ENCODE data around the gene ZNF879.

ZNF879 gene

GRCh38 chr5:179023528-179024189 is at the start of gene ZNF879:
ZNF879 (plus strand) TSS chr5:179023804; CDS start chr5:179025005, 1,201 bp downstream.
- DNase-seq (ENCODE audit: low spot score): peak; percentile 59

GRCh38 chr5:178981381-178981780 is 42.2 kb upstream of the ZNF879 start:
- no peak for DNase-seq (ENCODE audit: low spot score)
- in situ Hi-C loops (cut with MboI; ENCODE audit: low pct_unique_long_range_greater_than_20kb, low sequenced_read_pairs, unreplicated experiment): no loop called here
- no peak for TF ChIP-seq CTCF (IDR thresholded peaks at IDR 0.05; ENCODE audit: extremely low read depth, insufficient read depth, missing control alignments)

More at GRCh38 chr5:179023528-179024189, at the start of gene ZNF879:
- in situ Hi-C loops (cut with MboI; ENCODE audit: low pct_unique_long_range_greater_than_20kb, low sequenced_read_pairs, unreplicated experiment): no loop called here
- TF ChIP-seq CTCF (IDR thresholded peaks at IDR 0.05; ENCODE audit: extremely low read depth, insufficient read depth, missing control alignments): no peak

- no peak for DNase-seq (ENCODE audit: low spot score)
- in situ Hi-C loops (cut with MboI; ENCODE audit: low pct_unique_long_range_greater_than_20kb, low sequenced_read_pairs, unreplicated experiment): no loop called here
- TF ChIP-seq CTCF (IDR thresholded peaks at IDR 0.05; ENCODE audit: extremely low read depth, insufficient read depth, missing control alignments): no peak
These were observed 40.7 kb upstream of the ZNF879 start for GRCh38 chr5:178982941-178983340.

GRCh38 chr5:178983728-178984127 is 39.9 kb upstream of the ZNF879 start:
- TF ChIP-seq CTCF (IDR thresholded peaks at IDR 0.05; ENCODE audit: extremely low read depth, insufficient read depth, missing control alignments): no peak
- in situ Hi-C loops (cut with MboI; ENCODE audit: low pct_unique_long_range_greater_than_20kb, low sequenced_read_pairs, unreplicated experiment): no loop called here
- DNase-seq (ENCODE audit: low spot score): no peak

- no peak for DNase-seq (ENCODE audit: low spot score)
- TF ChIP-seq CTCF (IDR thresholded peaks at IDR 0.05; ENCODE audit: extremely low read depth, insufficient read depth, missing control alignments): no peak
- in situ Hi-C loops (cut with MboI; ENCODE audit: low pct_unique_long_range_greater_than_20kb, low sequenced_read_pairs, unreplicated experiment): no loop called here
These were observed 39.2 kb upstream of the ZNF879 start for GRCh38 chr5:178984145-178985072.

GRCh38 chr5:178986326-178986960 is 37.2 kb upstream of the ZNF879 start:
- no peak for TF ChIP-seq CTCF (IDR thresholded peaks at IDR 0.05; ENCODE audit: extremely low read depth, insufficient read depth, missing control alignments)
- in situ Hi-C loops (cut with MboI; ENCODE audit: low pct_unique_long_range_greater_than_20kb, low sequenced_read_pairs, unreplicated experiment): no loop called here
- no peak for DNase-seq (ENCODE audit: low spot score)

Data from GM13977 (cell line).